Measurements from ENCODE around the gene CNTN5. TPM values are rescaled to one million over a fixed set of nuclear protein-coding genes. Genes with fewer than 3 reads are reported as not detected.
"Not testable (repeated sequence)": the region's sequence is repeated elsewhere in the genome, so short reads cannot be mapped to it uniquely, and the experiment has no call there.

The CNTN5 gene
- total RNA-seq, 4 donors from 2014 or later: 0.12 TPM; not detected in 3

DNA sequence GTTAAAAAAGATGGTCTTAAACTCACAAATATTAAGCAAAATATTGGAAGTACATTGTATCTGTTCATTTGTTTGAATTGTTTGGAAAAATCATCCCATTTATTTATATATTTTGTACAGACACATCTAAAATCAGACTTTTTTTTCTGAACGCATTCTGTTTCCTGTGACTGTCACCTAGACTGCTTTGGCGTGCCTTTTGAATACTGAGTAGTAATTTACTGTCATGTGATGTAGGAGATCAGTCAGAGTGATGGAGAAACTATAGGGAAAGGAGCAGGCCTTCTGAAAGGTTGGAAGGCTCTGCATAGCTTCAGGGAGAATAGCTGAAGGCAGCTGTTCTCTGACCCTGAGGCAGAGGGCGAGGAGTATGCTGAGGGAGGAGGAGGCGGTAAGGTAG is 1214.3 kb downstream of the CNTN5 start:
- Histone ChIP-seq H3K4me3 (no peak overlapping the region), H3K4me1 (no peaks in the 10 kb centered on the region), H3K9me3 (no peaks in the 10 kb centered on the region), H3K36me3 (no peaks in the 10 kb centered on the region), H3K27me3 (no peaks in the 10 kb centered on the region), H3K27ac (no peak overlapping the region)
- no peak for DNase-seq
- intact Hi-C loops (cut with DNase I): no loop called here
- WGBS, 2 donors: 70 to 76% methylated on average over 4 of the region's 4 CpGs
- TF ChIP-seq, protein P1, sequence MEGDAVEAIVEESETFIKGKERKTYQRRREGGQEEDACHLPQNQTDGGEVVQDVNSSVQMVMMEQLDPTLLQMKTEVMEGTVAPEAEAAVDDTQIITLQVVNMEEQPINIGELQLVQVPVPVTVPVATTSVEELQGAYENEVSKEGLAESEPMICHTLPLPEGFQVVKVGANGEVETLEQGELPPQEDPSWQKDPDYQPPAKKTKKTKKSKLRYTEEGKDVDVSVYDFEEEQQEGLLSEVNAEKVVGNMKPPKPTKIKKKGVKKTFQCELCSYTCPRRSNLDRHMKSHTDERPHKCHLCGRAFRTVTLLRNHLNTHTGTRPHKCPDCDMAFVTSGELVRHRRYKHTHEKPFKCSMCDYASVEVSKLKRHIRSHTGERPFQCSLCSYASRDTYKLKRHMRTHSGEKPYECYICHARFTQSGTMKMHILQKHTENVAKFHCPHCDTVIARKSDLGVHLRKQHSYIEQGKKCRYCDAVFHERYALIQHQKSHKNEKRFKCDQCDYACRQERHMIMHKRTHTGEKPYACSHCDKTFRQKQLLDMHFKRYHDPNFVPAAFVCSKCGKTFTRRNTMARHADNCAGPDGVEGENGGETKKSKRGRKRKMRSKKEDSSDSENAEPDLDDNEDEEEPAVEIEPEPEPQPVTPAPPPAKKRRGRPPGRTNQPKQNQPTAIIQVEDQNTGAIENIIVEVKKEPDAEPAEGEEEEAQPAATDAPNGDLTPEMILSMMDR (IDR thresholded peaks at IDR 0.05): no peak
- no peak for TF ChIP-seq POLR2A (IDR thresholded peaks at IDR 0.05)

DNA sequence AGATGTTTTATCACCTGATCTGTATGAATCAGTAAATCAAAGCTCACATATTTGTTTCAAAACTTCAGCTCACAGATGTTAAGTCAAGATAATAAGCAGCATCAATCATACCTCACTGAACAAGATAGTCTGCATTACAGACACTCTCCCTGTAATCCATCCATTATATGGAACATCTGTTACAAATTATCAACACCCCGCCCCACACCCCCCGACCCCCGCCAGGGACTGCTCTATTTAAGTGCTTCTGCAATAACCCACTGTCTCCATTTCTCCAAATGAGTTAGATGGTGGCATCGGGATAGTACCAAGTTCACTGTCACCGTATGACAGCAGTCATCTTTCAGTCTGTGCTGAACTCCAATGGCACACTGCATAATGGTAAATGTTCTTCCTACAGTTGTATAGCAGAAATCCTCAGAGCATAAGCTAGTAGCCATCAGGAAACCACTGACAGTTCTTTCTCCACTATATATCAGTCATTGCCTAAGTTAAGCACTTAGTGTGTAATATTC is 1219.3 kb downstream of the CNTN5 start:
- H3K36me3 ChIP-seq: no peaks in the 10 kb centered on the region
- intact Hi-C loops (cut with DNase I): no loop called here
- no peak for DNase-seq
- no peak for TF ChIP-seq POLR2A (IDR thresholded peaks at IDR 0.05)
- TF ChIP-seq, protein P1 (IDR thresholded peaks at IDR 0.05): no peak
- 60 to 76% methylated on average over 5 of the region's 5 CpGs for WGBS, 2 donors
- H3K4me1 ChIP-seq: no peaks in the 10 kb centered on the region
- no peak overlapping the region for H3K4me3 ChIP-seq
- no peaks in the 10 kb centered on the region for H3K27me3 ChIP-seq
- H3K9me3 ChIP-seq: no peaks in the 10 kb centered on the region
- no peak overlapping the region for H3K27ac ChIP-seq

DNA sequence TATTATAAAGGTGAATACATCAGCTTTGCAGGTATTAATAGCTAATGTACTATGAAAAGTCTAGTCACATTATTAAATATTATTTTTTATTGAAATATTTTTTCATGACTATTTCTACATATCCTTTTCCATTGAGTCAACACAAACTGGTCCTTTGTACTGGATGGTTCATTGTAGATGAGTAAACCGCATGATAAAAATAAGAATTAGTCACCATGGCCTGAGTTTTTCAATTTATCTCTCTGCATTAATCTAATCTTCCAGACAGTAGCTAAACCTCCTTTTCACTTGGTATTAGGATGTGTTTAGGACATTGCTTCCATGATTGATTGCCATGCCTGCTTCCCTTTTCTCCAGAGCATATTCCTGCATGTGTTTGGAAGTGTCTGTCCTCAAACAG is 1227.0 kb downstream of the CNTN5 start:
- no peaks in the 10 kb centered on the region for H3K27me3 ChIP-seq
- no peaks in the 10 kb centered on the region for H3K4me1 ChIP-seq
- TF ChIP-seq, protein P1 (IDR thresholded peaks at IDR 0.05): no peak
- TF ChIP-seq POLR2A (IDR thresholded peaks at IDR 0.05): no peak
- DNase-seq: no peak
- H3K27ac ChIP-seq: no peak overlapping the region
- no peak overlapping the region for H3K4me3 ChIP-seq
- WGBS, 2 donors: 69 to 83% methylated on average over 1 of the region's 1 CpG
- intact Hi-C loops (cut with DNase I): no loop called here
- no peaks in the 10 kb centered on the region for H3K9me3 ChIP-seq
- H3K36me3 ChIP-seq: no peaks in the 10 kb centered on the region

DNA sequence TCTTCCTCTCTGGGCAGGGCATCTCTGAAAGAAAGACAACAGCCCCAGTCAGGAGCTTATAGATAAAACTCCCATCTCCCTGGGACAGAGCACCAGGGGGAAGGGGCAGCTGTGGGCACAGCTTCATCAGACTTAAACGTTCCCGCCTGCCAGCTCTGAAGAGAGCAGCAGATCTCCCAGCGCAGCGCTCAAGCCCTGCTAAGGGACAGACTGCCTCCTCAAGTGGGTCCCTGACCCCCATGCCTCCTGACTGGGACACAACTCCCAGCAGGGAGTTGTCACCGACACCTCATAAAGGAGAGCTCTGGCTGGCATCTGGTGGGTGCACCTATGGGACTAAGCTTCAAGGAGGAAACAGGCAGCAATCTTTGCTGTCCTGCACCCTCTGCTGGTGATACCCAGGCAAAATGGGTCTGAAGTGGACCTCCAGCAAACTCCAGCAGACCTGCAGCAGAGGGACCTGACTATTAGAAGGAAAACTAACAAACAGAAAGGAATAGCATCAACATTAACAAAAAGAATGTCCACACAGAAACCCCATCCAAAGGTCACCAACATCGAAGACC is 1236.6 kb downstream of the CNTN5 start:
- H3K4me1 ChIP-seq; H3K36me3 ChIP-seq; H3K27me3 ChIP-seq; DNase-seq; intact Hi-C loops (cut with DNase I); H3K27ac ChIP-seq; H3K4me3 ChIP-seq: not testable (repeated sequence)
- peaks cover 0 to 14% (median 0%) of the 10 kb centered on the region in 3 donors for H3K9me3 ChIP-seq
- WGBS, 2 donors: 56 to 76% methylated on average over 1 of the region's 6 CpGs

DNA sequence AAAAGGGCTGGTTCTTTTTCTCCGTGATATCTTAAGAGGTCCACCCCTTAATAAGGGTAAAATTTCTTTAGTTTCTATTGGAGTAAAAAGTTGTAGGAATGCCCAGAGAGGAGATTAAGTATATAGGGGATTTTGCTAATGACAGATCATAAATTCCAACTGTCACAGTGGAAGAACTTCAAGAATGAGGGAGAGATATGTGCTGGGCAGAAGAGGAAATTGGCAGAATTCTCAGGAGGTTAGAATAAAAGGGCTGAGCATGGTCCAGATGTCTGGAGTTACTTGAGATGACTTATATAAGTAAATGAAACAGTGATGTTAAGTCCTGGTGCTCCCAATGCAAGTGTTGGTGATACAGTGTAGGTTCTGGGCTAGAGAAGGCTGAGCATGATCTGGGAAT is 1248.8 kb downstream of the CNTN5 start:
- H3K27me3 ChIP-seq: no peaks in the 10 kb centered on the region
- H3K27ac ChIP-seq: no peak overlapping the region
- no peaks in the 10 kb centered on the region for H3K4me1 ChIP-seq
- TF ChIP-seq, protein P1 (IDR thresholded peaks at IDR 0.05): no peak
- no peak for TF ChIP-seq POLR2A (IDR thresholded peaks at IDR 0.05)
- DNase-seq: no peak
- no peaks in the 10 kb centered on the region for H3K36me3 ChIP-seq
- peaks cover 0 to 3% (median 0%) of the 10 kb centered on the region in 3 donors for H3K9me3 ChIP-seq
- intact Hi-C loops (cut with DNase I): no loop called here
- WGBS, 2 donors: 52 to 63% methylated on average over 1 of the region's 1 CpG
- H3K4me3 ChIP-seq: no peak overlapping the region

All from esophagus squamous epithelium (tissue), 5 donors.